SK-N-SH (cell line): ENCODE results near the gene NARS2. TPM values are rescaled to one million over a fixed set of nuclear protein-coding genes. Genes with fewer than 3 reads are reported as not detected.

ENCODE experiments used
- CTCF ChIA-PET: fragments of 300-600, 350-600 bp; formaldehyde crosslinking; extraction: SDS; loops from one replicate; lab custom pipeline; 2021; lab: Yijun Ruan, JAX
- POLR2A ChIA-PET: fragments of 350-600 bp; sonication (Branson Sonifier 250); formaldehyde crosslinking; extraction: SDS; loops from one replicate; lab custom pipeline; 2020; ENCODE audit warnings: antibody characterized with exemption, inconsistent platforms; lab: Yijun Ruan, JAX
- DNase-seq: peaks from one replicate; pipeline ENCODE4 v3.0.0; 2012
- H2AFZ ChIP-seq: fragments of 200-600 bp; sonication (generic); 2 replicates; pipeline ENCODE4 v1.8.1; 2016; ENCODE audit warnings: antibody characterized with exemption, mild to moderate bottlenecking, low read depth
- H3F3A ChIP-seq: fragments of 200-600 bp; sonication (generic); replicated peaks from 2 replicates; pipeline ENCODE3; 2016; ENCODE audit warnings: antibody characterized with exemption, mild to moderate bottlenecking; ENCODE audit not compliant: insufficient read depth
- H3K27ac ChIP-seq, 2 experiments: fragments of 200-500 bp in 1 of 2; fragments of 200-600 bp in 1 of 2; sonication (Bioruptor generic) in 1 of 2; sonication (generic), shearing (Covaris generic) in 1 of 2; 2 replicates each; pipeline versions ENCODE4 v1.5.1 to v1.6.1; 2014 to 2016; ENCODE audit warnings: low read depth in 2 of 2, inconsistent platforms in 1 of 2, low read length in 1 of 2, mild to moderate bottlenecking in 1 of 2, mixed read lengths in 1 of 2
- H3K27me3 ChIP-seq: fragments of 200-600 bp; sonication (generic), shearing (Covaris generic); 2 replicates; pipeline ENCODE4 v1.6.1; 2016; ENCODE audit warnings: mixed run types; ENCODE audit not compliant: insufficient read depth
- H3K36me3 ChIP-seq, 2 experiments: fragments of 200-500 bp in 1 of 2; fragments of 200-600 bp in 1 of 2; sonication (Bioruptor generic) in 1 of 2; sonication (generic) in 1 of 2; replicated peaks in 1 of 2; 2 replicates each; pipeline versions ENCODE3 to v1.5.1; 2014 to 2016; ENCODE audit warnings: low read length in 1 of 2, mild to moderate bottlenecking in 1 of 2; ENCODE audit not compliant: insufficient read depth in 2 of 2, control insufficient read depth in 1 of 2
- H3K4me1 ChIP-seq, 2 experiments: fragments of 200-500 bp in 1 of 2; fragments of 200-600 bp in 1 of 2; sonication (Bioruptor generic) in 1 of 2; sonication (generic), shearing (Covaris generic) in 1 of 2; 2 replicates each; pipeline versions ENCODE4 v1.5.1 to v1.6.1; 2014 to 2016; ENCODE audit warnings: low read depth in 1 of 2, low read length in 1 of 2, mixed run types in 1 of 2; ENCODE audit not compliant: insufficient read depth in 2 of 2, control insufficient read depth in 1 of 2
- H3K4me2 ChIP-seq: fragments of 200-600 bp; sonication (generic), shearing (Covaris generic); 2 replicates; pipeline ENCODE4 v1.6.1; 2017; ENCODE audit warnings: mixed run types
- H3K4me3 ChIP-seq, 2 experiments: fragments of 200-500 bp in 1 of 2; fragments of 200-600 bp in 1 of 2; sonication (Bioruptor generic) in 1 of 2; sonication (generic), shearing (Covaris generic) in 1 of 2; 2 replicates each; pipeline versions ENCODE4 v1.5.1 to v1.8.1; 2014 to 2016; ENCODE audit warnings: low read depth in 2 of 2, inconsistent platforms in 1 of 2, low read length in 1 of 2, mild to moderate bottlenecking in 1 of 2, mixed read lengths in 1 of 2, moderate library complexity in 1 of 2
- H3K79me2 ChIP-seq: fragments of 200-600 bp; sonication (generic); 2 replicates; pipeline ENCODE4 v1.8.1; 2017; ENCODE audit warnings: mild to moderate bottlenecking; ENCODE audit not compliant: insufficient read depth
- H3K9ac ChIP-seq: fragments of 200-600 bp; sonication (generic); 2 replicates; pipeline ENCODE4 v1.6.1; 2017; ENCODE audit warnings: mixed run types
- H3K9me2 ChIP-seq: fragments of 200-600 bp; sonication (generic); 2 replicates; pipeline ENCODE4 v1.6.1; 2017; ENCODE audit warnings: mixed run types
- H3K9me3 ChIP-seq: fragments of 200-600 bp; sonication (generic); 2 replicates; pipeline ENCODE4 v1.6.1; 2017; ENCODE audit warnings: mixed run types, mild to moderate bottlenecking, moderate library complexity
- H4K20me1 ChIP-seq: fragments of 200-600 bp; sonication (generic); 2 replicates; pipeline ENCODE4 v1.6.1; 2017; ENCODE audit warnings: mild to moderate bottlenecking, mixed run types; ENCODE audit not compliant: insufficient read depth
- CHD2 ChIP-seq: fragments of 150-350 bp; IDR thresholded peaks from 2 replicates; pipeline ENCODE4 v1.6.1; 2018; ENCODE audit warnings: low read length; ENCODE audit not compliant: partially characterized antibody
- FOSL2 ChIP-seq: IDR thresholded peaks from 2 replicates; pipeline ENCODE4 v1.4.0; 2012; ENCODE audit warnings: low read depth, mild to moderate bottlenecking, moderate library complexity, borderline replicate concordance
- FOXJ3 ChIP-seq: sonication (generic); formaldehyde crosslinking; IDR thresholded peaks from 2 replicates; pipeline ENCODE4 v1.5.1; 2020; ENCODE audit warnings: mild to moderate bottlenecking, missing genetic modification reagents
- FOXM1 ChIP-seq: IDR thresholded peaks from 2 replicates; pipeline ENCODE4 v1.4.0; 2012; ENCODE audit warnings: low read depth, mild to moderate bottlenecking
- GABPA ChIP-seq: IDR thresholded peaks from 2 replicates; pipeline ENCODE4 v1.4.0; 2012; ENCODE audit warnings: low read depth, mild to moderate bottlenecking
- IRF3 ChIP-seq: fragments of 150-350 bp; IDR thresholded peaks from 2 replicates; pipeline ENCODE4 v1.6.1; 2016; ENCODE audit warnings: mild to moderate bottlenecking, low read depth, low read length
- JUND ChIP-seq: IDR thresholded peaks from 2 replicates; pipeline ENCODE4 v1.4.0; 2012
- MEF2A ChIP-seq: IDR thresholded peaks from 2 replicates; pipeline ENCODE4 v1.4.0; 2012; ENCODE audit warnings: low read depth, borderline replicate concordance
- NFIC ChIP-seq: IDR thresholded peaks from 2 replicates; pipeline ENCODE4 v1.4.0; 2012; ENCODE audit warnings: borderline replicate concordance
- NRF1 ChIP-seq: IDR thresholded peaks from 2 replicates; pipeline ENCODE4 v1.6.1; 2012; ENCODE audit warnings: low read depth, mild to moderate bottlenecking, low read length
- POLR2AphosphoS5 ChIP-seq: IDR thresholded peaks from 2 replicates; pipeline ENCODE4 v1.6.1; 2012; ENCODE audit warnings: low read depth, low read length
- RCOR1 ChIP-seq: fragments of 150-350 bp; IDR thresholded peaks from 2 replicates; pipeline ENCODE4 v1.6.1; 2017; ENCODE audit warnings: antibody characterized with exemption, low read length
- REST ChIP-seq: IDR thresholded peaks from 2 replicates; pipeline ENCODE4 v1.6.1; 2012; ENCODE audit warnings: mild to moderate bottlenecking, low read depth, low read length, moderate library complexity
- RXRA ChIP-seq: IDR thresholded peaks from 2 replicates; pipeline ENCODE4 v1.4.0; 2012; ENCODE audit warnings: low read depth, mild to moderate bottlenecking, borderline replicate concordance
- SMC3 ChIP-seq: IDR thresholded peaks from 2 replicates; pipeline ENCODE4 v1.6.1; 2012; ENCODE audit warnings: low read depth, low read length, improper control_type of control experiment
- TAF1 ChIP-seq: IDR thresholded peaks from 2 replicates; pipeline ENCODE4 v1.6.1; 2012; ENCODE audit warnings: low read depth, mild to moderate bottlenecking, low read length, moderate library complexity, borderline replicate concordance
- TCF12 ChIP-seq: IDR thresholded peaks from 2 replicates; pipeline ENCODE4 v1.4.0; 2012
- YY1 ChIP-seq: IDR thresholded peaks from 2 replicates; pipeline ENCODE4 v1.4.0; 2012; ENCODE audit warnings: low read depth, mild to moderate bottlenecking
- ZBTB33 ChIP-seq: IDR thresholded peaks from 2 replicates; pipeline ENCODE4 v1.4.0; 2012; ENCODE audit warnings: low read depth, borderline replicate concordance
- WGBS: methylation state at CpG from one replicate; pipeline ENCODE4 v1.1.6; 2017; ENCODE audit warnings: low lambda C conversion rate; 5-methylcytosine and 5-hydroxymethylcytosine counted together
- polyA plus RNA-seq, 3 experiments: library from polyadenylated mRNA; depleted of rRNA; stranded (reverse); fragments of >200 nt; gene quantifications; 2 replicates each; pipeline ENCODE4 v1.2.3, GENCODE V29; 2012

The NARS2 gene
- polyA plus RNA-seq, 1 of the 3 experiments (the other 2 are of a cell fraction), result 8.9 TPM

GRCh38 chr11:78576549-78577097 lies 2.0 kb upstream of the NARS2 start:
- Histone ChIP-seq H3K79me2 (peaks cover 20% of the 10 kb centered on the region), H3K36me3 (no peaks in the 10 kb centered on the region), H4K20me1 (no peaks in the 10 kb centered on the region), H3K9me2 (no peaks in the 10 kb centered on the region), H3F3A (peaks cover 8% of the 10 kb centered on the region), H3K27me3 (no peaks in the 10 kb centered on the region), H2AFZ (no peak overlapping the region), H3K9ac (no peak overlapping the region), H3K4me1 (peaks cover 0 to 11% of the 10 kb centered on the region in 2 experiments; a peak in 2 of 4 replicates), H3K4me2 (no peak overlapping the region), H3K4me3 (no peak overlapping the region), H3K9me3 (no peaks in the 10 kb centered on the region), H3K27ac (no peak overlapping the region)
- DNase-seq, result no peak
- ChIA-PET POLR2A (no interaction called here), CTCF (interaction anchor here (0.7 to 1.2 kb wide), 2 partner anchors 12 to 845 kb away, joined by 3 read pairs; no protein-coding TSS in a partner anchor)
- WGBS, result 90% methylated on average over 7 of the region's 8 CpGs
- TF ChIP-seq NFIC (no peak), JUND (no peak), RXRA (no peak), ZBTB33 (no peak), FOSL2 (no peak), TCF12 (no peak), CHD2 (no peak), IRF3 (no peak), TAF1 (no peak), NRF1 (no peak), FOXM1 (no peak), SMC3 (no peak), POLR2AphosphoS5 (no peak), RCOR1 (no peak), REST (no peak), MEF2A (no peak), GABPA (no peak), FOXJ3 (CRISPR knock-in tag) (no peak), YY1 (no peak)
